Measurements from ENCODE around the gene SH3BP5. TPM values are rescaled to one million over a fixed set of nuclear protein-coding genes. Genes with fewer than 3 reads are reported as not detected.

SH3BP5 gene
- total RNA-seq, 2 donors from 2014 or later = 14.4 to 18.4 TPM

GRCh38 chr3:15303728-15304127 lies 28.7 kb downstream of the SH3BP5 start:
- Histone ChIP-seq H3K4me1 (peaks cover 0 to 21% of the 10 kb centered on the region in 2 donors), H3K4me3 (no peak overlapping the region), H3K9me3 (no peaks in the 10 kb centered on the region), H3K36me3 (peaks cover 22% of the 10 kb centered on the region), H3K27ac (no peak overlapping the region), H3K27me3 (no peaks in the 10 kb centered on the region)
- no peak for TF ChIP-seq CTCF (IDR thresholded peaks at IDR 0.05)
- no peak for DNase-seq (ENCODE audit: low spot score)

GRCh38 chr3:15303216-15303615 lies 29.2 kb downstream of the SH3BP5 start:
- no peaks in the 10 kb centered on the region for H3K9me3 ChIP-seq
- H3K4me1 ChIP-seq = peaks cover 0 to 21% of the 10 kb centered on the region in 2 donors
- no peak overlapping the region for H3K27ac ChIP-seq
- no peak for DNase-seq (ENCODE audit: low spot score)
- no peak overlapping the region for H3K4me3 ChIP-seq
- peaks cover 22% of the 10 kb centered on the region for H3K36me3 ChIP-seq
- TF ChIP-seq CTCF (IDR thresholded peaks at IDR 0.05) = no peak
- H3K27me3 ChIP-seq = no peaks in the 10 kb centered on the region

GRCh38 chr3:15301761-15302160 lies 30.6 kb downstream of the SH3BP5 start:
- no peak for TF ChIP-seq CTCF (IDR thresholded peaks at IDR 0.05)
- H3K4me3 ChIP-seq = no peak overlapping the region
- H3K27ac ChIP-seq = peak overlapping the region in 1 of 2 donors; percentile 8
- no peaks in the 10 kb centered on the region for H3K9me3 ChIP-seq
- DNase-seq (ENCODE audit: low spot score) = no peak
- H3K36me3 ChIP-seq = peaks cover 22% of the 10 kb centered on the region
- no peaks in the 10 kb centered on the region for H3K27me3 ChIP-seq
- H3K4me1 ChIP-seq = peaks cover 0 to 21% of the 10 kb centered on the region in 2 donors

- Histone ChIP-seq H3K27me3 (no peaks in the 10 kb centered on the region), H3K4me1 (peaks cover 0 to 25% of the 10 kb centered on the region in 2 donors), H3K27ac (peak overlapping the region; percentile 8 to 58), H3K36me3 (peaks cover 22% of the 10 kb centered on the region), H3K4me3 (no peak overlapping the region), H3K9me3 (no peaks in the 10 kb centered on the region)
- TF ChIP-seq CTCF (IDR thresholded peaks at IDR 0.05) = no peak
- DNase-seq (ENCODE audit: low spot score) = peak; percentile 80
These were observed 31.9 kb downstream of the SH3BP5 start for GRCh38 chr3:15300323-15301078.

GRCh38 chr3:15299036-15299435 lies 33.4 kb downstream of the SH3BP5 start:
- Histone ChIP-seq H3K4me1 (peaks cover 0 to 24% of the 10 kb centered on the region in 2 donors), H3K36me3 (peaks cover 21% of the 10 kb centered on the region), H3K27me3 (no peaks in the 10 kb centered on the region), H3K9me3 (no peaks in the 10 kb centered on the region), H3K27ac (no peak overlapping the region), H3K4me3 (no peak overlapping the region)
- no peak for TF ChIP-seq CTCF (IDR thresholded peaks at IDR 0.05)
- DNase-seq (ENCODE audit: low spot score) = no peak

GRCh38 chr3:15298504-15298903 lies 33.9 kb downstream of the SH3BP5 start:
- H3K4me3 ChIP-seq = no peak overlapping the region
- no peaks in the 10 kb centered on the region for H3K9me3 ChIP-seq
- TF ChIP-seq CTCF (IDR thresholded peaks at IDR 0.05) = no peak
- no peak for DNase-seq (ENCODE audit: low spot score)
- no peaks in the 10 kb centered on the region for H3K27me3 ChIP-seq
- no peak overlapping the region for H3K27ac ChIP-seq
- H3K36me3 ChIP-seq = peaks cover 16% of the 10 kb centered on the region
- peaks cover 0 to 21% of the 10 kb centered on the region in 2 donors for H3K4me1 ChIP-seq

All from right atrium auricular region (tissue), 2 donors.